ENCODE results near the gene EXOSC1.
"Not testable (repeated sequence)": the region's sequence is repeated elsewhere in the genome, so short reads cannot be mapped to it uniquely, and the experiment has no call there.

Gene EXOSC1

GRCh38 chr10:97456686-97457065 lies 10.9 kb upstream of the EXOSC1 start:
- no peak for DNase-seq

- no peak for DNase-seq
These were observed 10.4 kb upstream of the EXOSC1 start for GRCh38 chr10:97456034-97456685.

DNA sequence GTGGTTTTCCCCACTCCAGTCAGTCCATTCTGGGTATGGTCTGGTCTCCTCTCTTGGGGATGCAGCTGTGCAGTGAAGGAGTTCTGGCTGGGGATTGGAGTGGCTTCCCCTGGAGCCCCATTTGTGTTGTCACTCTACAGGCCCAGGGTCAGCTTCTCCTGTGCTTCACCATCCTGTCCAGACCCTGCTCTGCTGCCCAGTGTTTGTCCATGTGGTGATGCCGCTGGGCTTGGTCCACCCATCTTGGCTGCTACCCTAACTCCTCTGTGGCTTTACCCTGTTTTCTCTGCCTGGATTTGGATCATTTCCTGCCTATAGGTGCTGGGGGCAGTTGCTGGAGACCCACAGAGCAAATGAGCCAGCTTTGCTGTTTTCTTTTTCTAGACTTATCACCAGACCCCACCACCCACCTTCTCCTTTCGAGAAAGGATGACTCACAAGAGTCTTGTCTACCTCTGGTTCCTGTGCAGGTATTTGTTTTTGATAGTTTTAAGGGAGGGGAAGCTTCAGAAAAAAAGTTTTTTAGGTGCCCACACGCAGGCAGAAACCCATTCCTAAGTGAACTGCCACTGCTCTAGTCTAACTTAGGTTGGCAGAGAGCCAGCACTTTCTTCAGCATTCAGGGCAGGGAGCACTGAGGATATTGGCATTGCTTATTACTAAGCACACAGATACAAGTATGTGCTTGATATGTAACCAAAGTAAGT lies 8.7 kb upstream of the EXOSC1 start:
- DNase-seq: no peak

GRCh38 chr10:97452352-97452751 lies 6.5 kb upstream of the EXOSC1 start:
- DNase-seq: no peak

- DNase-seq: no peak
These were observed 5.8 kb upstream of the EXOSC1 start for GRCh38 chr10:97451605-97452004.

GRCh38 chr10:97450828-97451227 lies 5.0 kb upstream of the EXOSC1 start:
- DNase-seq: no peak

- no peak for DNase-seq
These were observed 467 bp downstream of the EXOSC1 start for GRCh38 chr10:97445357-97445721.

DNA sequence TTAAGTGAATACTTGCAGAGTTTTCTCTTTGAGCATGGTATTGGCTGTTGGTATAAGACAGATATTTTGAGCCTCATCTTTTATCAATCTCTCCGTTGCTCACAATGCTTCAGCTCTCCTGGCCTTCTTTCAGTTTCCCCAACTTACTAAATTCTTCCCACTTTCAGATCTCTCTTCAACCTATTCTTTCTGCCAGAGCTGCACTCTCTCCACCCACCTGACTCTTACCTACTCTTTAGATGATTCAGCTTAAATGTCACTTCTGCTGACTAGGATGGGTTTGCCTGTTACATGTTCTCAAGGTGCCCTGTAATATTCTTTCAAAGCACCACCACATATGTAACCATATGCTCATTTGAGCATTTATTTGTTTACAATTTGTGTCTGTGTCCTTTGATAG lies 1.6 kb downstream of the EXOSC1 start:
- no peak for DNase-seq

- DNase-seq: no peak
These were observed 3.5 kb downstream of the EXOSC1 start for GRCh38 chr10:97442277-97442676.

GRCh38 chr10:97435211-97435610 lies 10.6 kb downstream of the EXOSC1 start:
- no peak for DNase-seq

DNA sequence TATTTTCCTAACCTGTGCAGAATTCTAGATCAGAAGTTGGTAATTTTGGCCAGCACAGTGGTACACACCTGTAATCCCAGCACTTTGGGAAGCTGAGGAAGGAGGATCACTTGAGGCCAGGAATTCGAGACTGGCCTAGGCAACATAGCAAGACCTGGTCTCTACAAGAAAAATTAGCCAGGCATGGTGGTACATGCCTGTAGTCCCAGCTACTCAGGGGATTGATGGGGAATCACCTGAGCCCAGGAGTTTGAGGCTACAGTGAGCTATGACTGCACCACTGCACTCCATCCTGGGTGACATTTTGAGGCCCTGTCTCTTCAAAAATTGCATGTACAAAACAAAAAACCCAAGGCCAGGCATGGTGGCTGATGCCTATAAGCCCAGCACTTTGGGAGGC lies 11.2 kb downstream of the EXOSC1 start:
- DNase-seq: no peak

DNA sequence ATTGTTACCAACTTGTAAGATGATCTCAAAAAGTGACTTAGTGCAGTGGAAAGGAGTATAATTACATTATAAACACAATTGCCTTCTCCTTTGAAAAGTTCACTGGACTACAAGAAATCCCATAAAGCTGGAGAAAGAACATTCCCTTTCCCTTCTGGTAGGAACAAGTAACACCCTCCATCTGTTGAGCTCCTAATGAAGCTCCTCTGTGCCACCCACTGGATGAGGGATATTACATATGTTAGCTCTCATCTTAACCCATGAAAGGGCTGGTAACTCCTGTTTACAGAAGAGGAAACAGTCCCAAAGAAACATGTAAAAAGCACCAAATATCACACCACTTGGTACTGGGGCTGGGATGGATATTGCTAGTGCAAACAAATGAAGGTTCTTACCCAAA lies 11.8 kb downstream of the EXOSC1 start:
- no peak for DNase-seq

GRCh38 chr10:97428572-97428981 lies 17.2 kb downstream of the EXOSC1 start:
- peak; percentile 82 for DNase-seq

DNA sequence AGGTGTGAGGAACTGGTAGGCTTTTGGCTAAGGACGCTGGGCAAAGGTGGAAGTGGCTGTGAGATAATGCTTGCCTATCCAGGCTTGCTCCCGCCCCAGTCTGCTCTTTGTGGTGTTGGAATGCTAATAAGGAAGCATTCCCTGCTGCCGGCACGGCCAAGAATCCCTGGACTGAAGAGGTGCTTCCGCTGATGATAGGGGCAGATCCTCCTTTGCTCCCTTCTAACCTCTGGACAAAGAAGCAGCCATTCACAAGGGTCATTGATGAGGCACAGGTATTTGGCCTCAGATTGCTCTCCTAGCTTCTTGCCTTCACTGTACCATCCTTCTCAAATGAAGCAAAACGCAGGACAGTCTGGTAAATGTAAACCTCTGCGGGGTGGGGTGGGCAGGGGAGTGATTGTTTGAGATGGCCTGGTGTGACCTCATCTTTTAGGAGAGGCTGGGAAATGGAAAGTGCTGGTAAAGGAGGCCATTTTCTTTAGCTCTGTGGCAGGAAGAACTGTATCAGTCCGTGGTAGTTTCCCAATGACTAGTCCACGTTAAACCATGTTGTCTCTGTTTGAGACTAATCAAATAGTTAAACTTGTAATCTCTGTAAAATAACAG lies 18.1 kb downstream of the EXOSC1 start:
- DNase-seq: peak; percentile 74

GRCh38 chr10:97426776-97427570 lies 18.8 kb downstream of the EXOSC1 start:
- DNase-seq: no peak

GRCh38 chr10:97425964-97426775 lies 19.6 kb downstream of the EXOSC1 start, which contains the start of gene PGAM1:
Gene PGAM1, plus strand, starts transcription at chr10:97426191. Its CDS starts 117 bp downstream, at chr10:97426308.
- DNase-seq: peak; percentile 98

DNA sequence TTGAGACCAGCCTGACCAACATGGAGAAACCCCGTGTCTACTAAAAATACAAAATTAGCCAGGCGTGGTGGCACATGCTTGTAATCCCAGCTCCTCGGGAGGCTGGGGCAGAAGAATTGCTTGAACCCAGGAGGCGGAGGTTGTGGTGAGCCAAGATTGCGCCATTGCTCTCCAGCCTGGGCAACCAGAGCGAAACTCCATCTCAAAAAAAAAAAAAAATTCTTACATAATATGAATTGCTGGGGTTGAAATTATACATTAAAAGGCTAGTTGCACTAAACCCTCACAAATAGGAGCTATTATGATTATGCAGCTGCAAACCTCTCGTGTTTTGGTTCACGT lies 22.1 kb downstream of the EXOSC1 start:
- not testable (repeated sequence) for DNase-seq

- DNase-seq: no peak
These were observed 29.2 kb downstream of the EXOSC1 start for GRCh38 chr10:97416565-97416964.

- DNase-seq: peak; percentile 83
These were observed 32.9 kb downstream of the EXOSC1 start for GRCh38 chr10:97412891-97413304.

DNA sequence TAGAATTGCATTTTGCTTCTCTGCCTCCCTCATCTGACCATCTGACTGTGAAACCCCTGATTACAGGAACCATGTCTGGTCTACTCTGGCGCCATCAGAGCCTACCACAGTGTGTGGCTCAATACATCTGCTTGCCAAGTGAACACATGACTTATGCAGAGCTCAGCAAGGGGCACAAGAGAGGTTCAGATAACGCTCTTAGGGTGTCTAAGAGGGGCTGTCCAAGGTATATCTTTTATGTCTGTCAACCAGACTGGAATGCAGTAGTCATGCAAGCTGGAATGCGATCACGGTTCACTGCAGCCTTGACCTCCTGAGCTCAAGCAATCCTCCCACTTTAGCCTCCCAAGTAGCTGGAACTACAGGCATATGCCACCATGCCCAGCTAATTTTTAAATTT lies 34.4 kb downstream of the EXOSC1 start:
- no peak for DNase-seq

DNA sequence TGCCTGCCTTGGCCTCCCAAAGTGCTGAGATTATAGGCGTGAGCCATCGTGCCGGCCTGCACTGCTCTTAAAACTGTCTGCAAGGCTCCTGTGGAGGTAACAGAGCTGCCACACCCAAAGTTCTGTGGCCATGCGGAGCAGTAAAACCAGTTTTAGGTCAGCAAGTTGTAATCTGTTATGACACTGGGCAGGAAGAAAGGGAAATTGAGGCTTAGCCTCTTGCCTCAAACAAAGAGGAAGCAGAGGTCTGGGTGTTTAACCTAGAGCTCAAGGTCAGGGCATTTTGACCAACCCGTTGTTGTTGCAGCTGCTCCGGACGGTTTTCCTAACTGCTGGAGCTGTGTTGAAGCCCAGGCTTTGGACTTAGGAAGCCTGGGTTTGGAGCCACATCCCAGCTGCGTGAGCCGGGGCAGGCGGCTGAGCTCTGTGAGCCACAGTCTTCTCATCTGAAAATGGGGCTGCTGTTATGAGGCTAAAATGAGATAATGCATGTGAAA lies 37.3 kb downstream of the EXOSC1 start:
- no peak for DNase-seq

- DNase-seq: no peak
These were observed 37.9 kb downstream of the EXOSC1 start for GRCh38 chr10:97407952-97408248.

Measured in activated effector memory CD4-positive, alpha-beta T cell treated with anti-CD3 and anti-CD28 coated beads, Interleukin-2, amount 50 U/mL, for 16 hours (primary cell).